Esophagus muscularis mucosa (tissue), 4 donors: ENCODE results near the gene AP1M2. TPM values are rescaled to one million over a fixed set of nuclear protein-coding genes. Genes with fewer than 3 reads are reported as not detected.
"Not testable (repeated sequence)": the region's sequence is repeated elsewhere in the genome, so short reads cannot be mapped to it uniquely, and the experiment has no call there.

Source experiments
- DNase-seq: peaks from one replicate; pipeline ENCODE4 v3.0.0-alpha.2; 2017; ENCODE audit errors: extremely low spot score
- H3K27ac ChIP-seq, 4 donors: fragments of 200-600 bp; sonication (generic); replicated peaks in 1 of 4; 1 replicate in 3 of 4; 2 replicates in 1 of 4; pipeline ENCODE4 v1.5.1; 2016 to 2019; ENCODE audit warnings: mild to moderate bottlenecking in 1 of 4
- H3K27me3 ChIP-seq, 4 donors: fragments of 200-600 bp; sonication (generic); one replicate each; pipeline versions ENCODE4 v1.5.1 to v1.6.0; 2016 to 2019
- H3K36me3 ChIP-seq, 4 donors: fragments of 200-600 bp; sonication (generic); one replicate each; pipeline ENCODE4 v1.5.1; 2016 to 2019
- H3K4me1 ChIP-seq, 4 donors: fragments of 200-600 bp; sonication (generic); one replicate each; pipeline ENCODE4 v1.5.1; 2016 to 2019
- H3K4me3 ChIP-seq, 4 donors: fragments of 200-600 bp; sonication (generic); 1 replicate in 2 of 4; 2 replicates in 2 of 4; pipeline ENCODE4 v1.5.1; 2016 to 2019; ENCODE audit warnings: mild to moderate bottlenecking in 4 of 4, moderate library complexity in 1 of 4
- H3K9me3 ChIP-seq, 4 donors: fragments of 200-600 bp; sonication (generic); 1 replicate in 3 of 4; 2 replicates in 1 of 4; pipeline ENCODE4 v1.5.1; 2016 to 2019
- EP300 ChIP-seq: sonication (generic); formaldehyde crosslinking; IDR thresholded peaks from one replicate; pipeline ENCODE4 v1.6.1; 2017; ENCODE audit warnings: antibody characterized with exemption
- POLR2A ChIP-seq: fragments of 450-650 bp; IDR thresholded peaks from one replicate; pipeline ENCODE4 v1.6.1; 2017; ENCODE audit warnings: antibody characterized with exemption, moderate library complexity, mild to moderate bottlenecking, low read depth
- POLR2AphosphoS5 ChIP-seq, 2 donors: sonication (generic); formaldehyde crosslinking; IDR thresholded peaks; one replicate each; pipeline ENCODE4 v1.6.1; 2017; ENCODE audit warnings: antibody characterized with exemption in 2 of 2
- WGBS: methylation state at CpG from one replicate; pipeline ENCODE4 v1.1.5; 2018; 5-methylcytosine and 5-hydroxymethylcytosine counted together
- intact Hi-C: fragments of 100-400 bp; cut with DNase I; formaldehyde crosslinking; loops from one replicate; pipeline ENCODE4 v1.15.1; 2023
- total RNA-seq, 4 donors: library from RNA; depleted of rRNA; stranded (reverse); fragments of >200 nt; gene quantifications; one replicate each; pipeline versions ENCODE4 v1.1.0 to v1.2.1, GENCODE V29; 2016
- TF ChIP-seq, protein P1 (sequence below), 3 experiments: fragments of 200-600 bp in 2 of 3; fragments of 450-650 bp in 1 of 3; sonication (generic) in 2 of 3; IDR thresholded peaks; one replicate each; pipeline ENCODE4 v1.5.1; 2017 to 2019; ENCODE audit warnings: antibody characterized with exemption in 3 of 3, mild to moderate bottlenecking in 2 of 3, moderate library complexity in 1 of 3

Gene AP1M2
- total RNA-seq, 4 donors from 2014 or later, result not detected

DNA sequence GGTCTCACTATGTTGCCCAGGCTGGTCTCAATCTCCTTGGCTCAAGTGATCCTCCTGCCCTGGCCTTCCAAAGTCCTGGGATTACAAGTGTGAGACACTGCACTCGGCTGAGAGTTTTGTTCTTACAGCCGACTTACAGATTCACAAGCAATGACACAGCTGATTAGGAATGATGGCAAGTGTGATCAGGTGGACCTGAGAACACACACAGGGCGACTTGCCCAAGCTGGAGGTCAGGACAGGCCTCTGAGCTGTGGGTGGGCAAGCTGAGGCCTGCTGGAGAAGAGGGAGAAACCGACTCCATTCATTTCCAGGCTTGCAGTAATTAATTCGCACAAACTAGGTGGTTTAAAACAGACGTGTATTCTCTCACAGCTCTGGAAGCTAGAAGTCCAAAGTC, 51.5 kb downstream of the AP1M2 start:
- Histone ChIP-seq H3K36me3 (no peaks in the 10 kb centered on the region), H3K27me3 (peaks cover 0 to 29% (median 0%) of the 10 kb centered on the region in 4 donors), H3K9me3 (peaks cover 0 to 3% (median 0%) of the 10 kb centered on the region in 4 donors), H3K4me1 (no peaks in the 10 kb centered on the region), H3K4me3 (no peak overlapping the region), H3K27ac (no peak overlapping the region)
- no peak for DNase-seq
- WGBS, result 75% methylated on average over 6 of the region's 6 CpGs
- TF ChIP-seq POLR2A (no peak), POLR2AphosphoS5 (IDR thresholded peaks at IDR 0.05) (no peak), EP300 (no peak)
- TF ChIP-seq, protein P1, sequence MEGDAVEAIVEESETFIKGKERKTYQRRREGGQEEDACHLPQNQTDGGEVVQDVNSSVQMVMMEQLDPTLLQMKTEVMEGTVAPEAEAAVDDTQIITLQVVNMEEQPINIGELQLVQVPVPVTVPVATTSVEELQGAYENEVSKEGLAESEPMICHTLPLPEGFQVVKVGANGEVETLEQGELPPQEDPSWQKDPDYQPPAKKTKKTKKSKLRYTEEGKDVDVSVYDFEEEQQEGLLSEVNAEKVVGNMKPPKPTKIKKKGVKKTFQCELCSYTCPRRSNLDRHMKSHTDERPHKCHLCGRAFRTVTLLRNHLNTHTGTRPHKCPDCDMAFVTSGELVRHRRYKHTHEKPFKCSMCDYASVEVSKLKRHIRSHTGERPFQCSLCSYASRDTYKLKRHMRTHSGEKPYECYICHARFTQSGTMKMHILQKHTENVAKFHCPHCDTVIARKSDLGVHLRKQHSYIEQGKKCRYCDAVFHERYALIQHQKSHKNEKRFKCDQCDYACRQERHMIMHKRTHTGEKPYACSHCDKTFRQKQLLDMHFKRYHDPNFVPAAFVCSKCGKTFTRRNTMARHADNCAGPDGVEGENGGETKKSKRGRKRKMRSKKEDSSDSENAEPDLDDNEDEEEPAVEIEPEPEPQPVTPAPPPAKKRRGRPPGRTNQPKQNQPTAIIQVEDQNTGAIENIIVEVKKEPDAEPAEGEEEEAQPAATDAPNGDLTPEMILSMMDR (IDR thresholded peaks at IDR 0.05), result no peak
- intact Hi-C loops, result no loop called here

- Histone ChIP-seq H3K27me3 (peaks cover 0 to 28% (median 0%) of the 10 kb centered on the region in 4 donors), H3K27ac (peak overlapping the region in 2 of 4 donors; percentile 25 to 62), H3K4me1 (no peaks in the 10 kb centered on the region), H3K4me3 (no peak overlapping the region), H3K9me3 (peaks cover 0 to 3% (median 0%) of the 10 kb centered on the region in 4 donors), H3K36me3 (no peaks in the 10 kb centered on the region)
- no peak for DNase-seq
- WGBS, result 61% methylated on average over 10 of the region's 10 CpGs
- TF ChIP-seq, protein P1 (IDR thresholded peaks at IDR 0.05), result no peak
- peak in 1 of 2 donors; percentile 29 for TF ChIP-seq POLR2AphosphoS5 (IDR thresholded peaks at IDR 0.05)
- intact Hi-C loops, result no loop called here
Observed at GRCh38 chr19:10533646-10534386, 53.3 kb downstream of the AP1M2 start.

GRCh38 chr19:10532457-10532856, 54.7 kb downstream of the AP1M2 start:
- H3K36me3 ChIP-seq, result no peaks in the 10 kb centered on the region
- H3K27me3 ChIP-seq, result peaks cover 0 to 21% (median 0%) of the 10 kb centered on the region in 4 donors
- WGBS, result 92% methylated on average over 1 of the region's 1 CpG
- H3K27ac ChIP-seq, result no peak overlapping the region
- H3K4me1 ChIP-seq, result no peaks in the 10 kb centered on the region
- no peak for DNase-seq
- no peak overlapping the region for H3K4me3 ChIP-seq
- peaks cover 0 to 3% (median 0%) of the 10 kb centered on the region in 4 donors for H3K9me3 ChIP-seq
- TF ChIP-seq EP300 (no peak), POLR2AphosphoS5 (IDR thresholded peaks at IDR 0.05) (no peak), POLR2A (no peak)
- TF ChIP-seq, protein P1 (IDR thresholded peaks at IDR 0.05), result no peak
- intact Hi-C loops, result no loop called here

- WGBS, result 92% methylated on average over 8 of the region's 8 CpGs
- H3K27ac ChIP-seq, H3K4me3 ChIP-seq, intact Hi-C loops, DNase-seq, H3K36me3 ChIP-seq, H3K4me1 ChIP-seq, H3K9me3 ChIP-seq: not testable (repeated sequence)
- H3K27me3 ChIP-seq, result peaks cover 0 to 12% (median 0%) of the 10 kb centered on the region in 4 donors
Observed at GRCh38 chr19:10526887-10527286, 60.2 kb downstream of the AP1M2 start.

GRCh38 chr19:10525636-10526035, 61.5 kb downstream of the AP1M2 start:
- intact Hi-C loops, result no loop called here

More at GRCh38 chr19:10525636-10526035, 61.5 kb downstream of the AP1M2 start:
- no peaks in the 10 kb centered on the region for H3K36me3 ChIP-seq
- no peak overlapping the region for H3K27ac ChIP-seq
- H3K27me3 ChIP-seq, result peaks cover 0 to 24% (median 0%) of the 10 kb centered on the region in 4 donors
- DNase-seq, result no peak
- H3K4me1 ChIP-seq, result no peaks in the 10 kb centered on the region
- TF ChIP-seq EP300, result no peak
- no peak for TF ChIP-seq POLR2AphosphoS5 (IDR thresholded peaks at IDR 0.05)
- TF ChIP-seq, protein P1 (IDR thresholded peaks at IDR 0.05), result no peak
- no peak for TF ChIP-seq POLR2A
- H3K4me3 ChIP-seq, result no peak overlapping the region
- H3K9me3 ChIP-seq, result no peaks in the 10 kb centered on the region
- WGBS, result 86% methylated on average over 7 of the region's 7 CpGs
